Activated T-helper 17 cell treated with anti-CD3 and anti-CD28 coated beads, Interleukin-2, amount 50 U/mL, for 72 hours (primary cell): Measurements from ENCODE around the gene RCAN2. TPM values are rescaled to one million over a fixed set of nuclear protein-coding genes. Genes with fewer than 3 reads are reported as not detected.
"Not testable (repeated sequence)": the region's sequence is repeated elsewhere in the genome, so short reads cannot be mapped to it uniquely, and the experiment has no call there.

Experiments
- ATAC-seq: fragments of 150-1000 bp; cut with Tn5 transposase; replicated peaks from 2 replicates; pipeline ENCODE4 v1.10.0; 2021; ENCODE audit warnings: mild to moderate bottlenecking, moderate library complexity
- H3K27ac Mint-ChIP-seq: one replicate; pipeline ENCODE4 v1.8.0; 2022; ENCODE audit warnings: mixed read lengths
- H3K27me3 Mint-ChIP-seq: one replicate; pipeline ENCODE4 v1.8.0; 2022; ENCODE audit warnings: mixed read lengths
- H3K36me3 Mint-ChIP-seq: one replicate; pipeline ENCODE4 v1.8.0; 2022; ENCODE audit warnings: low read depth, mild to moderate bottlenecking, mixed read lengths
- H3K4me1 Mint-ChIP-seq: one replicate; pipeline ENCODE4 v1.8.0; 2022; ENCODE audit warnings: mixed read lengths
- H3K4me3 Mint-ChIP-seq: one replicate; pipeline ENCODE4 v1.8.0; 2022; ENCODE audit warnings: mild to moderate bottlenecking, mixed read lengths
- H3K9me3 Mint-ChIP-seq: one replicate; pipeline ENCODE4 v1.8.0; 2022; ENCODE audit warnings: mixed read lengths
- total RNA-seq, 2 donors: library from RNA; stranded (reverse); gene quantifications; one replicate each; pipeline ENCODE4 v1.2.3, GENCODE V29; 2022

The RCAN2 gene
- total RNA-seq, 2 donors from 2014 or later, result 0.95 to 10.6 TPM

DNA sequence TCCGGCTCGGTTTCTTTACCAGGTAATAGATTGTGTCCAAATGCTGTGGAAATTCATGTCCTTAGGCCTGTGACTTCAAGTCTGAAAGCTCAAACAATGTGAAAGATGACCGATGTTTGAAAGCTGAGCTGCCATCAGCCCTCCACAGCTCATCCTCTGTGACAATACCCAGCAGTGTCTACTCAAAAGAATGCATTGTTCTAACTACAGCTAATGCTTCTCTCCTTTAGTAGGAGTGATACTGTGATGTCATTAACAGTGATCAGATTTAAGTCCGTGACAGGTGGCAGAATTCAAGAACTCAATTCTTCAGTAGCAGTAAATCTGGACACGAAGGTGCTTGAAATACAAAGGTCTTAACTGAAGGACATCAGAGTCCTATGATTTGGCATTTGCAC is 97.3 kb downstream of the RCAN2 start:
- H3K9me3 Mint-ChIP-seq, result no peaks in the 10 kb centered on the region
- H3K36me3 Mint-ChIP-seq, result no peaks in the 10 kb centered on the region
- H3K27ac Mint-ChIP-seq, result no peak overlapping the region
- H3K4me1 Mint-ChIP-seq, result no peaks in the 10 kb centered on the region
- no peak for ATAC-seq
- no peak overlapping the region for H3K4me3 Mint-ChIP-seq
- H3K27me3 Mint-ChIP-seq, result peaks cover 18% of the 10 kb centered on the region

DNA sequence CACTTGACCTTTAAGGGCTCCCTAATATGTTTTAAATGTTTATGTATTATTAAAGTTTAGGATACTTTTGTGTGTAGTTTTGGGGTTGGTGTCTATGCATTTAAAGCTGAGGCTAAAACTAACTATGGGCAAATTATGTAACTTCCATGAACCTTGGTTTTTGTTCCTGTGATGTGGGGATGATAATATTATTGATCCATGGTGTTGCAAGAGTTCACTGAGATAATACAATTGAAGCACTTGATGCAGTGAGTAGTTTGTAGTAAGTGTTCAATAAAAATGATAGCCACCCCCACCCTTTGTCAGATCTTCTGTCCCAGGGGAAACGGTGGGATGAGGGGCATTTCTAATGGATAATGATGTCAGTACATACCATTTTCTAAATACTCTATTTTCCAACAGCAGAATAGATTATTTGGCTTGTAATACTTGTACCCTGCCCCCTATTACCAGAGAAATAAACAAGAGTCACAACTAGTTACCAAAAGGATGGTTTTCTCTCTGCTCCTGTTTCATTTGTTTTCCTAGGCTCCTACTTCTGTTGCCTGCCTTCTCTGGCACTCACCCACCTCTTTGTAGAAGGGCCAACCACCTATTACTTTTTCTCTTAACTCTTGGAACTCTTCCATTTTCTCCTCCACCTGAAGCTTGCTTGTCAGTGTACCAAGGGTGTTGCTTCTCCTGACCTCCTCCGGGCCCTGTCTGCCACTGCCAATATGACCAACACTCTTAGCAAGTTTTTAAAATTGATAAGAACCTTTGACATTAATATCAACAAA is 97.9 kb downstream of the RCAN2 start:
- Mint-ChIP-seq H3K27me3 (peaks cover 15% of the 10 kb centered on the region), H3K27ac (no peak overlapping the region), H3K4me1 (no peaks in the 10 kb centered on the region), H3K36me3 (no peaks in the 10 kb centered on the region), H3K9me3 (no peaks in the 10 kb centered on the region), H3K4me3 (no peak overlapping the region)
- no peak for ATAC-seq

DNA sequence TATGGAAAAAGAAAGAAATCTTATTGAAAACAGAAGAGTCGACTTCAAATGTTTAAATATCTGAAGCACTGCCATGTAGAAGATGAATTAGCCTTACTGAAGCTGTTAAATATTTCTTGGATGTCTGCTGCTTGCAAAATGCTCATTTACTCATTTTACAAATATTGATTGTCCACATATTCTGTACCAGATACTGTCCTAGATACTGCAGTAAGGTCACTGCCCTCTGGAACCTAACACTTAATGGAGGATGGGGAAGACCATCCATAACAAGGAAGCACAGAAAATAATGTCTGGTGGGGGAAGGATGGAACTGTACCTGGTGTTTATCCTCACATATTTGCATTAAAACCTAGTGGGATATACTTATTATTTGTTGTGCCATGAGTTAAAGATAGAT is 99.0 kb downstream of the RCAN2 start:
- no peak for ATAC-seq
- Mint-ChIP-seq H3K4me1 (no peaks in the 10 kb centered on the region), H3K36me3 (no peaks in the 10 kb centered on the region), H3K9me3 (no peaks in the 10 kb centered on the region), H3K4me3 (no peak overlapping the region), H3K27me3 (peaks cover 15% of the 10 kb centered on the region), H3K27ac (no peak overlapping the region)

DNA sequence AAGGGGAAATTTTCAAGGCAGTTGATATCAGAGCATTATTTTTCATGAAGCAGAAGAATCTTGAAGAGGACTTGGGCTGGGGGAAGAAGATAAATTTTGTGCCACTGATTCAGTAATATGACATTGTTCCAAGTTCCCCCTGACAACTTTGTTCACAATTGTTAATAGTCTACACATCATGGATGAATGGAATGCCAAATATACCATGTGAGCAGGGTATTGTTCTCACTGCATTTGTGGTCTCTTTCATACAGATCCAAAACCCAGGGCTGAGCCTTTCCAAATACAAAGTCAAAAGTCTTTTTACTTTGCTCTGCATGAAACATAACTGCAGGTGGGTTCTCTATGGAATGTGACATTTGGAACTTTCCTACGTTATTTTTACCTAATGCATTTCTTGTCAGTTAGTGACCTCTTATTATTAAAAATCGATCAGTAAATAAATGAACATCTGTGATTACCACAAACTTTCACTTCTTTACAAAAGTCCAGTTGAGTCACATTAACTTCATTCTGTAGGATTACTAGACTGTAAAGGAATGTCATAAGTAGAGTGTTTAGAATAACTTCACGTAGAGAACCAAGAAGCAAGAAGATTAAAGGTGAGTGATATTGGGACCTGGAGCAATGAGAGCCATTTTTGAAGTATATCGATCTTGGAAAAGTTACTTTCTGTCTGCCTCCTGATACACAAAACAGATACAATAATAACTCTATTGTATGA is 100.9 kb downstream of the RCAN2 start:
- Mint-ChIP-seq H3K36me3 (no peaks in the 10 kb centered on the region), H3K27me3 (peaks cover 18% of the 10 kb centered on the region), H3K4me3 (no peak overlapping the region), H3K27ac (no peak overlapping the region), H3K4me1 (no peaks in the 10 kb centered on the region), H3K9me3 (no peaks in the 10 kb centered on the region)
- no peak for ATAC-seq

DNA sequence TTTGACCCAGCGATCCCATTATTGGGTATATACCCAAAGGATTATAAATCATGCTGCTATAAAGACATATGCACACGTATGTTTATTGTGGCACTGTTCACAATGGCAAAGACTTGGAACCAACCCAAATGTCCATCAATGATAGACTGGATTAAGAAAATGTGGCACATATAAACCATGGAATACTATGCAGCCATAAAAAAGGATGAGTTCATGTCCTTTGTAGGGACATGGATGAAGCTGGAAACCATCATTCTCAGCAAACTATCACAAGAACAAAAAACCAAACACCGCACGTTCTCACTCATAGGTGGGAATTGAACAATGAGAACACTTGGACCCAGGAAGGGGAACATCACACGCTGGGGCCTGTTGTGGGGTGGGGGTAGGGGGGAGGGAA is 103.5 kb downstream of the RCAN2 start:
- not testable (repeated sequence) for H3K27ac Mint-ChIP-seq, H3K36me3 Mint-ChIP-seq, H3K4me1 Mint-ChIP-seq, ATAC-seq, H3K9me3 Mint-ChIP-seq, H3K4me3 Mint-ChIP-seq
- peaks cover 24% of the 10 kb centered on the region for H3K27me3 Mint-ChIP-seq

DNA sequence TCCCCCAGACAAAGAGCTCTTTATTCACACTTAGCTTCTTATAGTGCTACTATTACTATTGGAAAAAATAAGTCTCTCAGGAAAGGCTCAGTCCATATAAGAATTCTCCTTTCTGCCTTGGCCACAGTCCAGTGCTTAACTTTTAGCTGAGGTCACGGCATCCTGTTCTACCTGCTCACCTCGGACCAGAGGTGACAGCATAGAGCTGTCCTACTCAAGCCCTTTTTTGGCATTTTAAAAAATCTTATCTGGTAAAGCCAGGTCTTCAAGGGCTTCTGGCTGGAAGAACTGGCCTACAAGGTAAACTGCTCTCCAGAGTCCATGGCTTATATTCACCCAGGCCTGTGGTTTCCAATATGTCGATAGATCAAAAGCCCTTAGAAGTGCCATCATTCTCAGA is 109.7 kb downstream of the RCAN2 start:
- Mint-ChIP-seq H3K27ac (no peak overlapping the region), H3K27me3 (peaks cover 50% of the 10 kb centered on the region), H3K4me1 (no peaks in the 10 kb centered on the region), H3K36me3 (no peaks in the 10 kb centered on the region), H3K9me3 (no peaks in the 10 kb centered on the region), H3K4me3 (no peak overlapping the region)
- no peak for ATAC-seq

DNA sequence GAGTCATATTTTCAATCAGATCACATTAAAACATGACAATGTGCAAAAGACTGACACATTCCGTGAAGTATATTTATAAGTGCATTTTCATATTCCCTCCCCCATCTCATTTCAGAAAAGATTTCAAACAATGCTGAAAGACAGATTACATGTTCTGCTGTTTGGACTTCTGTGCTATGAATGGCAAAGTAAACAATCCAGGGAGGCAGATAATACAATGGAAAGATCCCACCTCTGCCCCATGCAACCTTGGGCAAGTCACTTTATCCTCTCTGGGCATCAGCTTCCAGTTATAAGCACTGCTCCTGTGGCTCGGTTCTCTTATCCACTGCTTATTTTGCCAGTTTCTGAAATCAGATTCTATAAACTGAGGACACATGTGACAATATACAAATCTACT is 110.2 kb downstream of the RCAN2 start:
- Mint-ChIP-seq H3K4me3 (no peak overlapping the region), H3K9me3 (no peaks in the 10 kb centered on the region), H3K27me3 (peaks cover 50% of the 10 kb centered on the region), H3K27ac (no peak overlapping the region), H3K36me3 (no peaks in the 10 kb centered on the region), H3K4me1 (no peaks in the 10 kb centered on the region)
- ATAC-seq, result no peak

DNA sequence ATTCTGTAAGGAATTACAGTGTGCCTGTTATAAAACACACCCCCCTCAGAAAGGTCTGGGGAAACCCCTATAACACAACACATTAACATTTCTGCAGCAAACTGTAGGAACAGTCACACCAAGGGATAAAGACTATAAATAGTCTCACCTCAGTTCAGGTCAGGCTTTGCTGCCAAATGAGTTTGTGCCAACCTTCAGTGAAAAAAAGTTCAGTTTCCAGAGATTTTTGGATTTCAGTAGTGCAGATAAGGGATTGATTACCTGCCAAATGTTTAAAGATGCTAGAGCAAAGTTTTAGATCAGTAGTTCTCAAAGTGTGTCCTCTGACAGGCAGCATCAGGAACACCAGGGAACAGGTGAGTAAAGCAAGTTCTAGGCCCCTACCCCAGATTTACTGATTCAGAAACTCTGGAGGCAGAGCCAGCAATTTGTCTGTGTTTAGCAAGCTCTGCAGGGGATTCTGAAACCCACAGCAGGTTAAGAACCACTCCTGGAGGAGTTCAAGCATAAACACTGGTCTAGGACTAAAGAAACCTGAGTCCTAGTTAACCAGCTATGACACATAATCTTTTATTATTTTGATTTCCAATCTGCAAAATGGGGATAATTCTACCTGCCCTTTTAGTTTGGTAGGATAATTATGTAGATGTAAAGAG is 111.0 kb downstream of the RCAN2 start:
- ATAC-seq, result no peak
- H3K4me3 Mint-ChIP-seq, result no peak overlapping the region
- H3K4me1 Mint-ChIP-seq, result no peaks in the 10 kb centered on the region
- H3K36me3 Mint-ChIP-seq, result no peaks in the 10 kb centered on the region
- no peak overlapping the region for H3K27ac Mint-ChIP-seq
- no peaks in the 10 kb centered on the region for H3K9me3 Mint-ChIP-seq
- H3K27me3 Mint-ChIP-seq, result peaks cover 53% of the 10 kb centered on the region

DNA sequence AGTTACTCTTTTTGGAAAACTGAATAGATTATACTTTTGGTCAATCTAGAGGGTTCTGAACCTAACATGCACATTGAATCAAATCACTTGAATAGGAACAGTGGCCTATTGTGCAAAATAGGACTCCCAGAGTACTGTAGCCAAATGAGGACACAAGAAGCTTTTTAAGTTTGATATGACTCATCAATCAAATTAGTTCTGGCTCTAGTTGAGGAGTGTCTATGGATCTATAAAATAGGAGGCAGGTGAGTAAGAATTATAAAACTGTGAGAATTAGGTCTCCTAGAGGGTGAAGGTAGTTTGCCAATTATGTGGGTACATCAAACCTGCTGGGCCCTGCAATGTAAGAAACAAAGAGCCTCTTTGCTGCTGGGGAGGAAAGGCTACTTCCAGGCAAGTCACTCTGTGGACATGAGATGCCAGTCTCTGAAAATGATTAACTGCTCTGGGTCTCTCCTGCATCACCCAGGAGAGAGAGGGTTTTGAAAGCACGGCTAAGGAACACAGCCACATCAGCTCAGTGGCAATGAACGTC is 112.3 kb downstream of the RCAN2 start:
- Mint-ChIP-seq H3K4me1 (no peaks in the 10 kb centered on the region), H3K9me3 (no peaks in the 10 kb centered on the region), H3K36me3 (no peaks in the 10 kb centered on the region), H3K27me3 (peaks cover 48% of the 10 kb centered on the region), H3K4me3 (no peak overlapping the region), H3K27ac (no peak overlapping the region)
- ATAC-seq, result no peak

DNA sequence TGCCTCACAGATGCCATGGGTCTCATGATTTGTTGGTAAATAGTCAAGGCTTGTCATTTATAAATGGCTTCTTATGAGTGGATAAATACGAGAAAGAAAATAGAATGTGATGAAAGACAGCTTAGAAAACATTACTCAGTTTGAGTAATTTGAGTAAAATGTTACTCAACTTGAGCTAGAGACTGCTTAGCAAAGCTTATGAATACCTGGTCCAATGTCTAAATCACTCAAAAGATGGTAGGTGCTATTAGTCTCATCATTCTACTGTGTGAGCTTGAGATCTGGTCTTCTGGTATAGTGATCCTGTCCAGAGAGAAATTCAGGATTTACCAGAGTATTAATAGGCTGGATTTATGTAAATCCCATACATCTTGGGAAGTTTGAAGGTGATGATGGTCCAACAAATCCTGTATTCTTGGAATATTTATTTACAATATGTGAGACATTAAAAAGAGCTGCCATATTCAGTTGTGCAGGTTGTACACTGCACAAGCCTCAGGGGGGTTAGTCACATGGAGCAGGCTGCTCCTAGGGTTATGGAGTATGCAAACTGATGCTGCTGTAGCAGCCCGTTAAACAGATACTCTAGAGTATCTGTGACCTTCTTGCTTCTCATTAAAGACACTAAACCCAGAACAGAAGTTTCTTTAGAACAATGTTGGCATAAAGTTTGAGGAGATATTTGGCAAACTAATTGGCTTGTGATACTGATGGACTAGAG is 112.9 kb downstream of the RCAN2 start:
- Mint-ChIP-seq H3K4me1 (no peaks in the 10 kb centered on the region), H3K36me3 (no peaks in the 10 kb centered on the region), H3K9me3 (no peaks in the 10 kb centered on the region), H3K27ac (no peak overlapping the region), H3K4me3 (no peak overlapping the region), H3K27me3 (peaks cover 48% of the 10 kb centered on the region)
- no peak for ATAC-seq

DNA sequence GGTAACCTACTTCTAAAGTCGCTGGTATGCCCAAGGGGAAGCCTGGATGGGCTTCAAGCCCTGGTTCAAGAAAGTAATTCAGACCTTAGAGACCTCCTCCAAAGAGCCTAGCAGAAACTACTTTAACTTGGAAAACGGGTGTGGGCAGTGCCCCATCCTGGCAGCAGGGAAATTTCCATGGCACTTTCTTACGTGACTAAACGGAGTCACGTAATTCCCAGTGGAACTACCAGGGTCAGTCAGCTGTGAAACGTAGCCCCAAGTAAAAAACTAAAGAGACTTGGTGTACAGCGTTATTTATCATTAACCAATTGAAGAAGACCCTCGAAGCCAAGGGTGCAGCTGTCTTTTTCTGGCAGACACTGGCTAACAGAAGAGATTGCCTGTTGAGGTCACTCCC is 114.0 kb downstream of the RCAN2 start:
- H3K36me3 Mint-ChIP-seq, result no peaks in the 10 kb centered on the region
- H3K27me3 Mint-ChIP-seq, result peaks cover 43% of the 10 kb centered on the region
- no peak overlapping the region for H3K27ac Mint-ChIP-seq
- no peaks in the 10 kb centered on the region for H3K4me1 Mint-ChIP-seq
- ATAC-seq, result no peak
- H3K9me3 Mint-ChIP-seq, result no peaks in the 10 kb centered on the region
- no peak overlapping the region for H3K4me3 Mint-ChIP-seq

DNA sequence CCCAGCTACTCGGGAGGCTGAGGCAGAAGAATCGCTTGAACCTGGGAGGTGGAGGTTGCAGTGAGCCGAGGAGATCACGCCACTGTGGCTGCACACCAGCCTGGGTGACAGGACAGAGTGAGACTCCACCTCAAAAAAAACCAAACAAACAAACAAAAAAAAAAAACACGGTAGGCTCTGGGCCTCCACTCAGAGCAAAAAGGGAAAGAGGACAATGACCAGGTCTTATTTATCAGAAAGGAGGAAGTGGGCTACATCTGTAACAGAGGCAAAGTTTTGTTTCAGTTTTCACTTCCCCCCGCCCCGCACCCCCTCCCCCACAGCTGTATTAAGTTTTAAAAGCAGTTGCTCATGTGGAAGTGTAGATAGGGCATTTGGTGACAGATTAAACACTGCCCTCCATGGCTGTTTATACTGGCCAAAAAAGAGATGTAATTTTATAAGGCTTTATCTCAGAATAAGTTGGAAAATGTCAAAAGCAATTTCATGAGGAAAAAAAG is 114.6 kb downstream of the RCAN2 start:
- H3K9me3 Mint-ChIP-seq, result no peaks in the 10 kb centered on the region
- no peak for ATAC-seq

DNA sequence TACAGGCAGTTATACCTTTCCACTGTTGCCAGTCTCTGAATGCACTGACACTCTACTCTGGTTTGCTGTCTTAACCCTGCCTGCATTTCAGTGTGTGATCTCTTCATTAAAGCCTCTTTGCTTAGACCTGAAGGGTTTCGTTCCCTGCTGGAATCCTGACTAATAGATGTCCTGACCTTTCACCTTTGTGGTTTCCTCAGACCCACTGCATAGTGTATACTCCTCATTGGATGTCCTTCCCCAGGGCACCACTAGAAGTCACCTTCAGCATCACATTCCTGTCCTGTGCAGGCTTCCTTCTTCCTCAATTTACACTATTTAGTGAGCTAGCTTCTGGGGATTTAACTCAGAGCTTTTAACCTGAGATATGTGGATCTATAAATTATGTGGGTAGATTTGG is 120.6 kb downstream of the RCAN2 start:
- H3K36me3 Mint-ChIP-seq, result no peaks in the 10 kb centered on the region
- no peak for ATAC-seq
- no peaks in the 10 kb centered on the region for H3K9me3 Mint-ChIP-seq
- peaks cover 10% of the 10 kb centered on the region for H3K27me3 Mint-ChIP-seq
- H3K27ac Mint-ChIP-seq, result no peak overlapping the region
- H3K4me3 Mint-ChIP-seq, result no peak overlapping the region
- H3K4me1 Mint-ChIP-seq, result no peaks in the 10 kb centered on the region

More for the DNA sequence above, 114.6 kb downstream of the RCAN2 start:
- no peak overlapping the region for H3K4me3 Mint-ChIP-seq
- H3K4me1 Mint-ChIP-seq, result no peaks in the 10 kb centered on the region
- no peaks in the 10 kb centered on the region for H3K36me3 Mint-ChIP-seq
- H3K27me3 Mint-ChIP-seq, result peaks cover 39% of the 10 kb centered on the region
- H3K27ac Mint-ChIP-seq, result no peak overlapping the region

DNA sequence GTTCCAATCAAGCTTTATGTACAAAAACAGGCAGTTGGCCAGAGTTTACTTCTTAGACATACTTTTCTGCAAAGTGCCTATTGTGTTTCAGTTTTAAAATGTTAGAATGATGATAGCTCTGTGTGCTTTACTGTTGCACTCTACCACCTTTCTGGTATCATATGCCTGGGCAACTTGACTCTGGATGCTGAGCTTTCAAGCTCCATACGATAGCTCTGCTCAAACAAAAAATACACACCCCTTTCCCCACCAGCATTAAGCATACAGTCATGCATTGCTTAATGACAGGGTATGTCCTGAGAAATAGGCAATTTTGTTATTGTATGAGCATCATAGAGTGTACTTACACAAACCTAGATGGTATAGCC is 123.1 kb downstream of the RCAN2 start:
- no peak overlapping the region for H3K27ac Mint-ChIP-seq
- no peaks in the 10 kb centered on the region for H3K9me3 Mint-ChIP-seq

More for the DNA sequence above, 123.1 kb downstream of the RCAN2 start:
- Mint-ChIP-seq H3K27me3 (peaks cover 4% of the 10 kb centered on the region), H3K4me3 (no peak overlapping the region), H3K4me1 (no peaks in the 10 kb centered on the region), H3K36me3 (no peaks in the 10 kb centered on the region)
- no peak for ATAC-seq
